H9 (cell line): ENCODE data around the gene ADSS1. TPM values are rescaled to one million over a fixed set of nuclear protein-coding genes. Genes with fewer than 3 reads are reported as not detected.

Experiments used
- DNase-seq: peaks from one replicate; pipeline ENCODE4 v3.0.0-alpha.2; 2017
- H2AFZ ChIP-seq: one replicate; pipeline ENCODE4 v1.6.1; 2013; ENCODE audit warnings: mild to moderate bottlenecking, low read length, control low read depth, moderate library complexity
- H2AK5ac ChIP-seq: 2 replicates; pipeline ENCODE4 v1.6.1; 2013; ENCODE audit warnings: low read length, control low read depth, mixed read lengths; ENCODE audit not compliant: insufficient read length
- H2BK120ac ChIP-seq: one replicate; pipeline ENCODE4 v1.6.1; 2013; ENCODE audit warnings: low read depth, mild to moderate bottlenecking, low read length, control low read depth, inconsistent platforms; ENCODE audit not compliant: poor library complexity, severe bottlenecking
- H2BK12ac ChIP-seq: 2 replicates; pipeline ENCODE4 v1.6.1; 2013; ENCODE audit warnings: low read length, control low read depth, mixed read lengths, low read depth; ENCODE audit not compliant: insufficient read length
- H2BK15ac ChIP-seq: 2 replicates; pipeline ENCODE4 v1.6.1; 2013; ENCODE audit warnings: low read depth, low read length, control low read depth
- H2BK20ac ChIP-seq: one replicate; pipeline ENCODE4 v1.6.1; 2013; ENCODE audit warnings: low read depth, mild to moderate bottlenecking, low read length, control low read depth, inconsistent platforms; ENCODE audit not compliant: poor library complexity, severe bottlenecking
- H2BK5ac ChIP-seq: 2 replicates; pipeline ENCODE4 v1.6.1; 2013; ENCODE audit warnings: low read length, control low read depth, mixed read lengths; ENCODE audit not compliant: insufficient read length
- H3K14ac ChIP-seq: 2 replicates; pipeline ENCODE4 v1.6.1; 2013; ENCODE audit warnings: low read length, control low read depth; ENCODE audit not compliant: insufficient read depth
- H3K18ac ChIP-seq: 2 replicates; pipeline ENCODE4 v1.6.1; 2013; ENCODE audit warnings: low read depth, mild to moderate bottlenecking, mixed read lengths, low read length, control low read depth; ENCODE audit not compliant: insufficient read length
- H3K23ac ChIP-seq: 2 replicates; pipeline ENCODE4 v1.6.1; 2013; ENCODE audit warnings: low read length, control low read depth, mixed read lengths, low read depth; ENCODE audit not compliant: insufficient read length
- H3K23me2 ChIP-seq: 2 replicates; pipeline ENCODE4 v1.6.1; 2013; ENCODE audit warnings: low read depth, mild to moderate bottlenecking, mixed read lengths, low read length, control low read depth; ENCODE audit not compliant: insufficient read length, poor library complexity, severe bottlenecking
- H3K27ac ChIP-seq: 2 replicates; pipeline ENCODE4 v1.5.1; 2013; ENCODE audit warnings: low read length, control low read depth, mixed read lengths, low read depth; ENCODE audit not compliant: insufficient read length
- H3K27me3 ChIP-seq: 2 replicates; pipeline ENCODE4 v1.6.1; 2013; ENCODE audit warnings: low read length, control low read depth, inconsistent platforms; ENCODE audit not compliant: insufficient read depth
- H3K4ac ChIP-seq: 2 replicates; pipeline ENCODE4 v1.6.1; 2013; ENCODE audit warnings: low read depth, mild to moderate bottlenecking, control low read depth, inconsistent platforms, low read length, moderate library complexity
- H3K4me1 ChIP-seq: 2 replicates; pipeline ENCODE4 v1.6.1; 2013; ENCODE audit warnings: low read length, control low read depth, inconsistent platforms; ENCODE audit not compliant: insufficient read depth
- H3K4me2 ChIP-seq: 2 replicates; pipeline ENCODE4 v1.6.1; 2013; ENCODE audit warnings: low read length, control low read depth, mixed read lengths; ENCODE audit not compliant: insufficient read length, insufficient read depth
- H3K56ac ChIP-seq: 2 replicates; pipeline ENCODE4 v1.6.1; 2013; ENCODE audit warnings: low read depth, mild to moderate bottlenecking, mixed read lengths, low read length, control low read depth; ENCODE audit not compliant: insufficient read length
- H3K79me1 ChIP-seq: 2 replicates; pipeline ENCODE4 v1.6.1; 2013; ENCODE audit warnings: low read depth, mild to moderate bottlenecking, moderate library complexity, low read length, control low read depth, inconsistent platforms; ENCODE audit not compliant: insufficient read depth, poor library complexity, severe bottlenecking
- H3K79me2 ChIP-seq: 2 replicates; pipeline ENCODE4 v1.6.1; 2013; ENCODE audit warnings: low read length, control low read depth, inconsistent platforms; ENCODE audit not compliant: insufficient read depth
- H3K9ac ChIP-seq: 2 replicates; pipeline ENCODE4 v1.6.1; 2013; ENCODE audit warnings: low read length, control low read depth, mixed read lengths; ENCODE audit not compliant: insufficient read length; ENCODE audit errors: extremely low read depth
- H3K9me3 ChIP-seq: one replicate; pipeline ENCODE4 v1.6.1; 2013; ENCODE audit warnings: low read depth, low read length, inconsistent platforms; ENCODE audit not compliant: control insufficient read depth
- H3T11ph ChIP-seq: one replicate; pipeline ENCODE4 v1.6.1; 2013; ENCODE audit warnings: mild to moderate bottlenecking, low read length, control low read depth, inconsistent platforms
- H4K20me1 ChIP-seq: one replicate; pipeline ENCODE4 v1.6.1; 2013; ENCODE audit not compliant: control insufficient read depth, insufficient read length, insufficient read depth
- H4K5ac ChIP-seq: 2 replicates; pipeline ENCODE4 v1.6.1; 2013; ENCODE audit warnings: low read depth, mild to moderate bottlenecking, mixed read lengths, low read length, control low read depth; ENCODE audit not compliant: insufficient read length
- H4K8ac ChIP-seq: replicated peaks from 2 replicates; pipeline ENCODE4 v1.6.1; 2013; ENCODE audit warnings: low read length, control low read depth, mixed read lengths, low read depth; ENCODE audit not compliant: insufficient read length
- H4K91ac ChIP-seq: 2 replicates; pipeline ENCODE4 v1.6.1; 2013; ENCODE audit warnings: low read depth, mild to moderate bottlenecking, moderate library complexity, mixed read lengths, low read length, control low read depth; ENCODE audit not compliant: insufficient read length
- H3K27ac Mint-ChIP-seq, 3 experiments: 2 replicates in 2 of 3; 3 replicates in 1 of 3; pipeline ENCODE4 v1.8.0; 2020 to 2021; ENCODE audit warnings: mixed read lengths in 3 of 3, mild to moderate bottlenecking in 1 of 3, moderate library complexity in 1 of 3
- H3K27me3 Mint-ChIP-seq: 2 replicates; pipeline ENCODE4 v1.8.0; 2021; ENCODE audit warnings: low read depth, mild to moderate bottlenecking, moderate library complexity, mixed read lengths
- H3K36me3 Mint-ChIP-seq, 3 experiments: 2 replicates in 2 of 3; 3 replicates in 1 of 3; pipeline ENCODE4 v1.8.0; 2020 to 2021; ENCODE audit warnings: low read depth in 3 of 3, mixed read lengths in 3 of 3; ENCODE audit not compliant: insufficient read depth in 1 of 3
- H3K4me1 Mint-ChIP-seq, 2 experiments: 2 replicates each; pipeline ENCODE4 v1.8.0; 2020; ENCODE audit warnings: mixed read lengths in 2 of 2
- H3K4me3 Mint-ChIP-seq, 2 experiments: 2 replicates in 1 of 2; 3 replicates in 1 of 2; pipeline ENCODE4 v1.8.0; 2020 to 2021; ENCODE audit warnings: mild to moderate bottlenecking in 2 of 2, mixed read lengths in 2 of 2, moderate library complexity in 1 of 2
- H3K9me3 Mint-ChIP-seq, 2 experiments: 2 replicates in 1 of 2; 3 replicates in 1 of 2; pipeline ENCODE4 v1.8.0; 2020; ENCODE audit warnings: mild to moderate bottlenecking in 2 of 2, mixed read lengths in 2 of 2, moderate library complexity in 1 of 2
- WGBS: extraction: QIAGEN DNeasy Blood & Tissue Kit; methylation state at CpG from one replicate; pipeline ENCODE4 v1.1.7; 2013; ENCODE audit warnings: missing lambda C conversion rate, low lambda C conversion rate, mixed read lengths; ENCODE audit not compliant: insufficient read length; ENCODE audit errors: extremely low coverage; 5-methylcytosine and 5-hydroxymethylcytosine counted together
- total RNA-seq: library from RNA; stranded (reverse); gene quantifications from 2 replicates; pipeline ENCODE4 v1.2.1, GENCODE V29; 2021
- TF ChIP-seq, protein P1 (sequence below): fragments of 200-600 bp; sonication (generic); conservative IDR thresholded peaks from 3 replicates; pipeline ENCODE4 v1.8.0; 2021; ENCODE audit warnings: antibody characterized with exemption, mild to moderate bottlenecking

Gene ADSS1
- total RNA-seq, 1 experiment from 2014 or later = 8.5 TPM

DNA sequence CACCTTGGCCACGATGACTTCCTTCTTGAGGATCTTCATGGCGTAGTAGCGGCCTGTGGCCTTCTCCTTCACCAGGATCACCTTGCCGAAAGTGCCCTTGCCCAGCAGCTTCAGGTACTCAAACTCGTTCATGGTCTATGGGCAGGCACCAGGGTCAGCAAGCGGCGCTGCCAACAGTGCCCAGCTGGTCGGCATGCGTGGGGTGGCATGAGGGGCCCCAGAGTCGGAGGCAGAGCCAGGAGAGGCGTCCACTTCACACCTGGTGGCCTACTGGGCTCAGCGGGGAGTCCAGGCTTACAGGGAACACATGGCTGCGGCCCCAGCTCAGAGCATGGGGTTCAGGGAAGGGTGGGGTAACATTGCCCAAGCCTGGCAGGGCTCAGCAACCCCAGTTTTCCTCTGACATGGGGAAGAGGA is 51.1 kb downstream of the ADSS1 start:
- no CpG with 5 or more reads among the region's 13 CpGs for WGBS
- Histone ChIP-seq H4K8ac (no peak overlapping the region), H3K14ac (no peak overlapping the region), H3K9me3 (no peaks in the 10 kb centered on the region), H3K4ac (no peak overlapping the region), H3K27ac (no peak overlapping the region), H2BK5ac (no peak overlapping the region), H3K23me2 (no peaks in the 10 kb centered on the region), H3K9ac (no peak overlapping the region), H2BK120ac (no peak overlapping the region), H3K79me1 (no peaks in the 10 kb centered on the region), H3K27me3 (no peaks in the 10 kb centered on the region), H3K79me2 (no peaks in the 10 kb centered on the region), H3K18ac (no peak overlapping the region), H2BK12ac (no peak overlapping the region), H2AK5ac (no peak overlapping the region), H2BK20ac (no peak overlapping the region), H4K91ac (no peak overlapping the region), H3T11ph (no peak overlapping the region), H3K4me2 (no peak overlapping the region), H2BK15ac (no peak overlapping the region), H4K5ac (no peak overlapping the region), H3K56ac (no peak overlapping the region), H3K4me1 (no peaks in the 10 kb centered on the region), H4K20me1 (no peaks in the 10 kb centered on the region), H3K23ac (no peak overlapping the region), H2AFZ (no peak overlapping the region)
- no peak overlapping the region for H3K4me3 Mint-ChIP-seq
- TF ChIP-seq, protein P1, sequence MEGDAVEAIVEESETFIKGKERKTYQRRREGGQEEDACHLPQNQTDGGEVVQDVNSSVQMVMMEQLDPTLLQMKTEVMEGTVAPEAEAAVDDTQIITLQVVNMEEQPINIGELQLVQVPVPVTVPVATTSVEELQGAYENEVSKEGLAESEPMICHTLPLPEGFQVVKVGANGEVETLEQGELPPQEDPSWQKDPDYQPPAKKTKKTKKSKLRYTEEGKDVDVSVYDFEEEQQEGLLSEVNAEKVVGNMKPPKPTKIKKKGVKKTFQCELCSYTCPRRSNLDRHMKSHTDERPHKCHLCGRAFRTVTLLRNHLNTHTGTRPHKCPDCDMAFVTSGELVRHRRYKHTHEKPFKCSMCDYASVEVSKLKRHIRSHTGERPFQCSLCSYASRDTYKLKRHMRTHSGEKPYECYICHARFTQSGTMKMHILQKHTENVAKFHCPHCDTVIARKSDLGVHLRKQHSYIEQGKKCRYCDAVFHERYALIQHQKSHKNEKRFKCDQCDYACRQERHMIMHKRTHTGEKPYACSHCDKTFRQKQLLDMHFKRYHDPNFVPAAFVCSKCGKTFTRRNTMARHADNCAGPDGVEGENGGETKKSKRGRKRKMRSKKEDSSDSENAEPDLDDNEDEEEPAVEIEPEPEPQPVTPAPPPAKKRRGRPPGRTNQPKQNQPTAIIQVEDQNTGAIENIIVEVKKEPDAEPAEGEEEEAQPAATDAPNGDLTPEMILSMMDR = no peak
- H3K4me1 Mint-ChIP-seq = no peaks in the 10 kb centered on the region
- H3K27me3 Mint-ChIP-seq = no peaks in the 10 kb centered on the region
- peaks cover 30 to 46% (median 44%) of the 10 kb centered on the region in 3 experiments for H3K36me3 Mint-ChIP-seq
- no peak overlapping the region for H3K27ac Mint-ChIP-seq
- H3K9me3 Mint-ChIP-seq = peaks cover 0 to 9% of the 10 kb centered on the region in 2 experiments; a peak in 4 of 5 replicates
- DNase-seq = no peak
